CD4-positive, alpha-beta memory T cell (primary cell): ENCODE measurements around the gene ARHGAP1. TPM values are rescaled to one million over a fixed set of nuclear protein-coding genes. Genes with fewer than 3 reads are reported as not detected.

ENCODE experiments used
- CTCF ChIA-PET: fragments of 350-600 bp; sonication (Branson Sonifier 250); formaldehyde crosslinking; loops from one replicate; lab custom pipeline; 2021; ENCODE audit warnings: inconsistent platforms; ENCODE audit not compliant: partially characterized antibody; lab: Charles Lee
- POLR2A ChIA-PET: fragments of 350-600 bp; sonication (Branson Sonifier 250); formaldehyde crosslinking; loops from one replicate; lab custom pipeline; 2021; ENCODE audit not compliant: partially characterized antibody; lab: Charles Lee
- DNase-seq, 5 donors: peaks; one replicate each; pipeline versions ENCODE4 v3.0.0 to v3.0.0-alpha.2; 2020 to 2022; ENCODE audit warnings: mixed read lengths in 1 of 5
- H3K27ac ChIP-seq: one replicate; pipeline ENCODE4 v1.7.0; 2013; ENCODE audit warnings: low read depth, low read length
- H3K27me3 ChIP-seq: 2 replicates; pipeline ENCODE4 v1.7.0; 2013; ENCODE audit warnings: mild to moderate bottlenecking, low read length, moderate library complexity; ENCODE audit not compliant: insufficient read depth
- H3K36me3 ChIP-seq: 2 replicates; pipeline ENCODE4 v1.7.0; 2013; ENCODE audit warnings: mild to moderate bottlenecking, low read length, moderate library complexity; ENCODE audit not compliant: insufficient read depth
- H3K4me1 ChIP-seq: 2 replicates; pipeline ENCODE4 v1.7.0; 2013; ENCODE audit warnings: mild to moderate bottlenecking, low read length, moderate library complexity; ENCODE audit not compliant: insufficient read depth
- H3K4me3 ChIP-seq, 2 donors: one replicate each; pipeline ENCODE4 v1.7.0; 2013; ENCODE audit warnings: low read length in 2 of 2, mild to moderate bottlenecking in 1 of 2
- H3K9me3 ChIP-seq, 2 donors: one replicate each; pipeline ENCODE4 v1.7.0; 2013; ENCODE audit warnings: low read length in 2 of 2, control low read depth in 1 of 2; ENCODE audit not compliant: control insufficient read depth in 1 of 2
- H3K27ac Mint-ChIP-seq, 7 donors: one replicate each; pipeline ENCODE4 v1.8.0; 2020 to 2021; ENCODE audit warnings: mixed read lengths in 7 of 7, mild to moderate bottlenecking in 6 of 7, inconsistent platforms in 3 of 7, moderate library complexity in 3 of 7
- H3K27me3 Mint-ChIP-seq, 2 donors: one replicate each; pipeline ENCODE4 v1.8.0; 2020 to 2021; ENCODE audit warnings: mixed read lengths in 2 of 2
- H3K36me3 Mint-ChIP-seq, 2 donors: one replicate each; pipeline ENCODE4 v1.8.0; 2020 to 2021; ENCODE audit warnings: mixed read lengths in 2 of 2, inconsistent platforms in 1 of 2, mild to moderate bottlenecking in 1 of 2
- H3K4me1 Mint-ChIP-seq, 4 donors: one replicate each; pipeline ENCODE4 v1.8.0; 2020 to 2021; ENCODE audit warnings: mixed read lengths in 4 of 4, mild to moderate bottlenecking in 1 of 4
- H3K4me3 Mint-ChIP-seq, 8 donors: one replicate each; pipeline ENCODE4 v1.8.0; 2020 to 2021; ENCODE audit warnings: mixed read lengths in 8 of 8, mild to moderate bottlenecking in 7 of 8, moderate library complexity in 6 of 8, inconsistent platforms in 3 of 8
- H3K9me3 Mint-ChIP-seq, 8 donors: one replicate each; pipeline ENCODE4 v1.8.0; 2020 to 2021; ENCODE audit warnings: mixed read lengths in 8 of 8, mild to moderate bottlenecking in 5 of 8, inconsistent platforms in 3 of 8, moderate library complexity in 1 of 8
- intact Hi-C: fragments of 100-400 bp; cut with micrococcal nuclease; formaldehyde crosslinking; loops from one replicate; pipeline ENCODE4 v1.15.1; 2023
- polyA plus RNA-seq, 2 donors: library from polyadenylated mRNA; unstranded; fragments of 300-500 nt; fragmentation: Illumina TruSeq; gene quantifications; one replicate each; pipeline ENCODE4 v1.2.3, GENCODE V29; 2021
- total RNA-seq, 2 experiments: library from RNA; stranded (reverse); gene quantifications; one replicate each; pipeline ENCODE4 v1.2.3, GENCODE V29; 2021

The ARHGAP1 gene
- total and polyA plus RNA-seq, 4 experiments from 2014 or later, result 39.0 to 85.8 (median 66.7) TPM

DNA sequence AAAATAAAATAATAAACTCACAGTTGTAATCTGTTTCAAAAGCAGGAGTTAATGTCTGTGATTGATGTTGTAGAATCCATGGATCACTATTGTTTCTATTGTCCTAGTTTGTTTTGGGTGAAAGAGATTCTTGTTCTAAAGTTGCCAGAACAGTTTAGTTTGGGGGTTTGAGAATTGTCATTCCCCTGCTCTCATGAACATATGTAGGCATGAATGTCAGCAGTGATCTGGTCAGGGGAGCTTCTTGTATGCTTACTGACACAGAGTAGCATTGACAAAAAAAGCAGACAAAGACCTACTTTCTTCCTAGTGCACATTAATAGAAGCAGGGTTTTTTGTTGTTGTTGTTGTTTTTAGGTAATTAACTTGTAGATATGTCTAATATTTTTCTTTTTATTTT lies 38.6 kb downstream of the ARHGAP1 start:
- DNase-seq, result no peak
- Mint-ChIP-seq H3K27me3 (no peaks in the 10 kb centered on the region), H3K27ac (peak overlapping the region in 1 of 7 donors; percentile 12), H3K4me3 (no peak overlapping the region), H3K9me3 (peaks cover 0 to 1% (median 0%) of the 10 kb centered on the region in 8 donors), H3K36me3 (peaks cover 48 to 81% of the 10 kb centered on the region in 2 donors), H3K4me1 (peaks cover 0 to 2% (median under 1%) of the 10 kb centered on the region in 4 donors)
- intact Hi-C loops, result no loop called here
- H3K27ac ChIP-seq, result no peak overlapping the region
- H3K27me3 ChIP-seq, result no peaks in the 10 kb centered on the region
- ChIA-PET CTCF (interaction anchor here (1.2 to 1.4 kb wide), 2 partner anchors 9 to 39 kb away, joined by 3 read pairs; partner anchors contain the start of genes ARHGAP1 and ZNF408), POLR2A (no interaction called here)
- H3K9me3 ChIP-seq, result no peaks in the 10 kb centered on the region
- H3K4me3 ChIP-seq, result no peak overlapping the region
- H3K36me3 ChIP-seq, result peaks cover 70% of the 10 kb centered on the region
- H3K4me1 ChIP-seq, result no peaks in the 10 kb centered on the region

GRCh38 chr11:46659908-46660307 lies 40.5 kb downstream of the ARHGAP1 start:
- Mint-ChIP-seq H3K9me3 (no peaks in the 10 kb centered on the region), H3K27ac (peak overlapping the region in 1 of 7 donors; percentile 4), H3K36me3 (peaks cover 51 to 76% of the 10 kb centered on the region in 2 donors), H3K4me1 (peaks cover 0 to 2% (median 0%) of the 10 kb centered on the region in 4 donors), H3K4me3 (no peak overlapping the region), H3K27me3 (no peaks in the 10 kb centered on the region)
- H3K27me3 ChIP-seq, result no peaks in the 10 kb centered on the region
- no peak overlapping the region for H3K4me3 ChIP-seq
- H3K9me3 ChIP-seq, result no peaks in the 10 kb centered on the region
- H3K4me1 ChIP-seq, result no peaks in the 10 kb centered on the region
- no peak for DNase-seq
- no peak overlapping the region for H3K27ac ChIP-seq
- ChIA-PET POLR2A (interaction anchor here (2.1 kb wide), 1 partner anchor 11 kb away, joined by 10 read pairs; no protein-coding TSS in a partner anchor), CTCF (interaction anchor here (1.0 to 1.2 kb wide), 2 partner anchors 10 to 11 kb away, joined by 3 read pairs; no protein-coding TSS in a partner anchor)
- peaks cover 65% of the 10 kb centered on the region for H3K36me3 ChIP-seq
- intact Hi-C loops, result no loop called here

DNA sequence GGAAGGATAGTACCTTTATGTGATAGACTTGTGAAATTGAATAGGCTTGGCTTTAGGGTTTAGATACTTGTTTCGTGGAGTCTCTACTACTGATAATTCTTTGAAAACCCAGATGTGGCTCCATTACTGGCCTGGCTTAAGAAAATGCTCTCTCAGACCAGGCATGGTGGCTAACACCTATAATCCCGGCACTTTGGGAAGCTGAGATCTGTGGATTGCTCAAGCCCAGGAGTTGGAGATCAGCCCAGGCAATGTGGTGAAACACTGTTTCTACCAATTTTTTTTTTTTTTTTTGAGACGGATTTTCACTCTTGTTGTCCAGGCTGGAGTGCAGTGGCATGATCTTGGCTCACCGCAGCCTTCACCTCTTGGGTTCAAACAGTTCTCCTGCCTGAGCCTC lies 42.2 kb downstream of the ARHGAP1 start:
- intact Hi-C loops, result no loop called here
- no peak for DNase-seq
- Histone ChIP-seq H3K36me3 (peaks cover 54% of the 10 kb centered on the region), H3K27me3 (no peaks in the 10 kb centered on the region), H3K27ac (no peak overlapping the region), H3K9me3 (no peaks in the 10 kb centered on the region), H3K4me3 (no peak overlapping the region), H3K4me1 (no peaks in the 10 kb centered on the region)
- no peaks in the 10 kb centered on the region for H3K27me3 Mint-ChIP-seq
- H3K9me3 Mint-ChIP-seq, result no peaks in the 10 kb centered on the region
- peaks cover 0 to 2% (median 0%) of the 10 kb centered on the region in 4 donors for H3K4me1 Mint-ChIP-seq
- H3K36me3 Mint-ChIP-seq, result peaks cover 44 to 67% of the 10 kb centered on the region in 2 donors
- no peak overlapping the region for H3K4me3 Mint-ChIP-seq
- peak overlapping the region in 3 of 7 donors; percentile 52 to 75 (median 62) for H3K27ac Mint-ChIP-seq
- ChIA-PET POLR2A (interaction anchor here (0.6 kb wide), 1 partner anchor 30 kb away, joined by 3 read pairs; no protein-coding TSS in a partner anchor), CTCF (no interaction called here)

DNA sequence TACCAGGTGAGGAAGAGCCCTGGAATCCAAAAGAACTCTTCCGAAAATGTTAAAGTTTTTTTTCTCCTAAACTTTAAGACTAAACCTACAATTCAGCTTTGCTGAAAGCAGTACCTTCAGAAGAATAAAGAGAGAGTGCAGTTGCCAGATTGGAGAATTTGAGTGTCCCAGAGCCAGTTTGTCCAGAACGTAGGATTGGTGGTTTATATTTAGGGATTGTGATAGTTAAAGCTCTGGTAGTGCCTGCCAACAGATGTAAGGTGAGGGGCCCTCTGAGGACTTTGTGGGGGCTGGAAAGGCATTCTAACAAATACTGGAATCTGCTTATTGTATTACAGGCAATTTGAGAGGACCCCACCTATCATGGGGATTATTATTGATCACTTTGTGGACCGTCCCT lies 43.2 kb downstream of the ARHGAP1 start:
- Mint-ChIP-seq H3K27ac (peak overlapping the region in 3 of 7 donors; percentile 29 to 57 (median 51)), H3K36me3 (peaks cover 41 to 67% of the 10 kb centered on the region in 2 donors), H3K27me3 (no peaks in the 10 kb centered on the region), H3K4me3 (no peak overlapping the region), H3K4me1 (peaks cover 0 to 2% (median 0%) of the 10 kb centered on the region in 4 donors), H3K9me3 (no peaks in the 10 kb centered on the region)
- Histone ChIP-seq H3K36me3 (peaks cover 55% of the 10 kb centered on the region), H3K9me3 (no peaks in the 10 kb centered on the region), H3K27me3 (no peaks in the 10 kb centered on the region), H3K4me1 (no peaks in the 10 kb centered on the region), H3K27ac (no peak overlapping the region), H3K4me3 (no peak overlapping the region)
- CTCF ChIA-PET, result interaction anchor here (1.9 kb wide), 1 partner anchor 14 kb away, joined by 10 read pairs; no protein-coding TSS in a partner anchor
- intact Hi-C loops, result no loop called here
- POLR2A ChIA-PET, result no interaction called here
- no peak for DNase-seq

- POLR2A ChIA-PET, result no interaction called here
- intact Hi-C loops, result no loop called here
- Histone ChIP-seq H3K27me3 (no peaks in the 10 kb centered on the region), H3K4me1 (no peaks in the 10 kb centered on the region), H3K9me3 (no peaks in the 10 kb centered on the region), H3K27ac (no peak overlapping the region), H3K36me3 (peaks cover 70% of the 10 kb centered on the region), H3K4me3 (no peak overlapping the region)
- no peaks in the 10 kb centered on the region for H3K27me3 Mint-ChIP-seq
- no peaks in the 10 kb centered on the region for H3K9me3 Mint-ChIP-seq
- DNase-seq, result no peak
- peaks cover 0 to 3% (median 0%) of the 10 kb centered on the region in 4 donors for H3K4me1 Mint-ChIP-seq
- H3K36me3 Mint-ChIP-seq, result peaks cover 47 to 71% of the 10 kb centered on the region in 2 donors
- H3K27ac Mint-ChIP-seq, result peak overlapping the region in 2 of 7 donors; percentile 11 to 37
- no peak overlapping the region for H3K4me3 Mint-ChIP-seq
- CTCF ChIA-PET, result interaction anchor here (1.9 kb wide), 1 partner anchor 16 kb away, joined by 10 read pairs; no protein-coding TSS in a partner anchor
Observed at GRCh38 chr11:46655631-46656030, 44.8 kb downstream of the ARHGAP1 start.

DNA sequence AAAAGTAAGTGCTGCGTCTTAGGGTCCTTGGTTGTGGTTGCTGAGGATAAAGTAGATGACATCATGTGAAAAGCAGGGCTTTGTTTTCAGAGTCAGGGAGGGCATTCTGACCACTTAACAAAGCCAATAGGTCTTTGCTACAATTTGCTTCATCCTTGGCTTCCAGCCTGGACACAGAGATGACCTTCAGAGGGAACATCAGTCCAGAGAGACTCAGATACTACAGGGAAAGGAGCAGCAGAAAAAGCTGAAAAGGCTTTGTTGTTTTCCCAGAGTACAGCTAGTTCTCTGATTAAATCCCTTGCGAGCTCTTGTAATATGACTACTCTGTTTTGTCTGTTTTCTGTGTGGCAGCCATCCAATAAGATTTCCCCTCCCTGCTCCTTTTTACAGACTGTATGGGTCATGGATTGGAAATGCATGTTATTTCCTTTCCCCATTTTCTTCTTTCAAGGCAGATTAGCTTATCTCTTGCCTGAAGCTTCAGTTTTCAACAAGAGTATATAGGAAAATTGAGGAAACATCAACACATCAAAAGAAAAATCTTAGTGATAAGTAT lies 51.2 kb downstream of the ARHGAP1 start:
- Histone ChIP-seq H3K9me3 (no peaks in the 10 kb centered on the region), H3K27me3 (no peaks in the 10 kb centered on the region), H3K27ac (no peak overlapping the region), H3K36me3 (peaks cover 75% of the 10 kb centered on the region), H3K4me1 (no peaks in the 10 kb centered on the region), H3K4me3 (no peak overlapping the region)
- Mint-ChIP-seq H3K4me3 (no peak overlapping the region), H3K27ac (no peak overlapping the region), H3K36me3 (peaks cover 35 to 69% of the 10 kb centered on the region in 2 donors), H3K9me3 (no peaks in the 10 kb centered on the region), H3K4me1 (peaks cover 0 to 2% (median 0%) of the 10 kb centered on the region in 4 donors), H3K27me3 (no peaks in the 10 kb centered on the region)
- CTCF ChIA-PET, result interaction anchor here (1.5 to 1.8 kb wide), 2 partner anchors 22 to 111 kb away, joined by 3 to 6 read pairs; no protein-coding TSS in a partner anchor
- intact Hi-C loops, result no loop called here
- POLR2A ChIA-PET, result no interaction called here
- no peak for DNase-seq

- H3K9me3 Mint-ChIP-seq, result no peaks in the 10 kb centered on the region
- peaks cover 44 to 62% of the 10 kb centered on the region in 2 donors for H3K36me3 Mint-ChIP-seq
- peaks cover 9 to 19% (median 14%) of the 10 kb centered on the region in 4 donors for H3K4me1 Mint-ChIP-seq
- H3K27me3 Mint-ChIP-seq, result no peaks in the 10 kb centered on the region
- H3K4me3 Mint-ChIP-seq, result no peak overlapping the region
- DNase-seq, result no peak
- H3K36me3 ChIP-seq, result peaks cover 45% of the 10 kb centered on the region
- ChIA-PET POLR2A (no interaction called here), CTCF (no interaction called here)
- no peaks in the 10 kb centered on the region for H3K4me1 ChIP-seq
- no peak overlapping the region for H3K4me3 ChIP-seq
- H3K27ac Mint-ChIP-seq, result peak overlapping the region in 1 of 7 donors; percentile 37
- no peak overlapping the region for H3K27ac ChIP-seq
- no peaks in the 10 kb centered on the region for H3K27me3 ChIP-seq
- H3K9me3 ChIP-seq, result no peaks in the 10 kb centered on the region
- intact Hi-C loops, result no loop called here
Observed at GRCh38 chr11:46643986-46644385, 56.4 kb downstream of the ARHGAP1 start.
